WTC11 (cell line): ENCODE measurements around the gene RBP5.

Source experiments
- AFF4 ChIP-seq: sonication (generic); formaldehyde crosslinking; IDR thresholded peaks from 2 replicates; pipeline ENCODE4 v1.8.1; 2023; ENCODE audit warnings: mild to moderate bottlenecking, missing genetic modification reagents, borderline replicate concordance
- ARID4B ChIP-seq: sonication (generic); formaldehyde crosslinking; IDR thresholded peaks from 2 replicates; pipeline ENCODE4 v1.8.0; 2023; ENCODE audit warnings: missing genetic modification reagents, mild to moderate bottlenecking, borderline replicate concordance
- ATF3 ChIP-seq: sonication (generic); formaldehyde crosslinking; conservative IDR thresholded peaks from 2 replicates; pipeline ENCODE4 v1.8.1; 2022; ENCODE audit warnings: mild to moderate bottlenecking, missing genetic modification reagents
- CBFB ChIP-seq: sonication (generic); formaldehyde crosslinking; IDR thresholded peaks from 2 replicates; pipeline ENCODE4 v1.8.1; 2022; ENCODE audit warnings: mild to moderate bottlenecking, low read depth, missing genetic modification reagents
- CREB1 ChIP-seq: sonication (generic); formaldehyde crosslinking; IDR thresholded peaks from 2 replicates; pipeline ENCODE4 v1.8.0; 2023; ENCODE audit warnings: mild to moderate bottlenecking, missing genetic modification reagents
- CTCF ChIP-seq: fragments of 200-600 bp; IDR thresholded peaks from 2 replicates; pipeline ENCODE4 v1.8.0; 2022; ENCODE audit warnings: antibody characterized with exemption
- E2F4 ChIP-seq: sonication (generic); formaldehyde crosslinking; IDR thresholded peaks from 2 replicates; pipeline ENCODE4 v1.8.1; 2022; ENCODE audit warnings: low read depth, mild to moderate bottlenecking, moderate library complexity, missing genetic modification reagents, borderline replicate concordance
- HMGXB4 ChIP-seq: sonication (generic); formaldehyde crosslinking; IDR thresholded peaks from 2 replicates; pipeline ENCODE4 v1.8.1; 2023; ENCODE audit warnings: mild to moderate bottlenecking, moderate library complexity, missing genetic modification reagents
- NR1H2 ChIP-seq: sonication (generic); formaldehyde crosslinking; IDR thresholded peaks from 2 replicates; pipeline ENCODE4 v1.9.0; 2021; ENCODE audit warnings: mild to moderate bottlenecking, moderate library complexity, missing genetic modification reagents
- PRRX2 ChIP-seq: fragments of 250-450 bp; sonication (Bioruptor Pico); IDR thresholded peaks from 2 replicates; pipeline ENCODE4 v1.8.0; 2021; ENCODE audit warnings: mild to moderate bottlenecking
- TCF7 ChIP-seq: sonication (generic); formaldehyde crosslinking; IDR thresholded peaks from 2 replicates; pipeline ENCODE4 v1.8.0; 2022; ENCODE audit warnings: mild to moderate bottlenecking, low read depth, missing genetic modification reagents, moderate library complexity
- ZNF219 ChIP-seq: sonication (generic); formaldehyde crosslinking; IDR thresholded peaks from 2 replicates; pipeline ENCODE4 v1.8.0; 2023; ENCODE audit warnings: missing genetic modification reagents, mild to moderate bottlenecking, borderline replicate concordance

GRCh38 chr12:7120166-7120565, 8.5 kb downstream of the RBP5 start:
- TF ChIP-seq CTCF (no peak), CREB1 (CRISPR knock-in tag) (no peak), ZNF219 (no peak), NR1H2 (CRISPR knock-in tag) (no peak), ARID4B (no peak), CBFB (CRISPR knock-in tag) (no peak), TCF7 (CRISPR knock-in tag) (no peak), AFF4 (no peak), ATF3 (CRISPR knock-in tag) (no peak), E2F4 (CRISPR knock-in tag) (no peak), HMGXB4 (CRISPR knock-in tag) (no peak), PRRX2 (CRISPR knock-in tag) (no peak)
